Hematopoietic multipotent progenitor cell treated with erythropoietin and hydrocortisone succinate and interleukin-3 and kit ligand, for 17 days (in vitro differentiated cells): ENCODE results near the gene FBRS.

Experiments used
- DNase-seq: peaks from one replicate; pipeline ENCODE4 v3.0.0-alpha.2; 2015; ENCODE audit warnings: low spot score

Gene FBRS

DNA sequence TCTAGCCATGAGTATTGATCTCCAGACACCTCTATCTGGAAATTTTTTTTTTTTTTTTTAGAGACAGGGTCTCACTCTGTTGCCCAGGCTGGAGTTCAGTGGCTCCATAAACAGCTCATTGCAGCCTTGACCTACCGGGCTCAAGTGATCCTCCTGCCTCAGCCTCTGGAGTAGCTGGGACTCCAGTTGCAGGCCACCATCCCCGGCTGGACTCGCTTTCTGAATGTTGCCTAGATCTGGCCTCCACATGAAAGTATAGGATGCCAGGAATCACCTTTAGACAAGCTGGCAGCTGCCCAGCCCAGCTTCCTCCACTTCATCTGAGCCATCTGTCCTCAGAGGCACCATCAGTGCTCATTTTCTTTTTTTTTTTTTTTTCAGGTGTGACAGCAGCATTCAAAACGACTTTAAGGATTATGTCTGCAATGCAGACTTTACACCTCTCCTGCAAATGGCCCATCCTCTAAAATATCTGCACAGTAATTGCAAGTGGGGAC lies 13.8 kb upstream of the FBRS start:
- DNase-seq: no peak

DNA sequence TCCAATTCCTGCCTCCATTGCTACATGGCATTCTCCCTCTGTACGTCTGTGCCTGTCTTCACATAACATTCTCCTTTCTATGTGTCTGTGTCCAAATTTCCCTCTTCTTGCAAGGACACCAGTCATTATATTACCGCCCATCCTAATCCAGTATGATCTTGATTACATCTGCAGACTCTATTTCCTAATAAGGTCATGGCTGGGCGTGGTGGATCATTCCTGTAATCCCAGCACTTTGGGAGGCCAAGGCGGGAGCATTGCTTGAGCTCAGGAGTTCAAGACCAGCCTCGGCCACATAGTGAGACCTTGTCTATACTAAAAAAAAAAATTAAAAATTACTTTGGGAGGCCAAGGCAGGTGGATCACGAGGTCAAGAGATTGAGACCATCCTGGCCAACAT lies 12.5 kb upstream of the FBRS start:
- DNase-seq: no peak

DNA sequence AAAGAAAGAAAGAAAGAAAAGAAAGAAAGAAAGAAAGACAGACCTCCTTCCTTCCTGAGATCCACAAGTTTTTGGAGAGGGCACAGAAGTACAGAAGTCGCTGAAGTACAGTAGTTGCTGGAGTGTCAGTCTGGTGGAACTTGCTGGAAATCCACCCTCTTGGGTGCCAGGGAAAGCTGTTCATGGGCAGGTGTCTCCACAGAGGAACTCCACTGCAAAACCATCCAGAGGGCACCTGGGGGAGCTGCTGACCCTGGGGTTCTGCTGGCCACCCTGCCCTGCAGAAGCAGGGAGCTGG lies 11.0 kb upstream of the FBRS start:
- no peak for DNase-seq

DNA sequence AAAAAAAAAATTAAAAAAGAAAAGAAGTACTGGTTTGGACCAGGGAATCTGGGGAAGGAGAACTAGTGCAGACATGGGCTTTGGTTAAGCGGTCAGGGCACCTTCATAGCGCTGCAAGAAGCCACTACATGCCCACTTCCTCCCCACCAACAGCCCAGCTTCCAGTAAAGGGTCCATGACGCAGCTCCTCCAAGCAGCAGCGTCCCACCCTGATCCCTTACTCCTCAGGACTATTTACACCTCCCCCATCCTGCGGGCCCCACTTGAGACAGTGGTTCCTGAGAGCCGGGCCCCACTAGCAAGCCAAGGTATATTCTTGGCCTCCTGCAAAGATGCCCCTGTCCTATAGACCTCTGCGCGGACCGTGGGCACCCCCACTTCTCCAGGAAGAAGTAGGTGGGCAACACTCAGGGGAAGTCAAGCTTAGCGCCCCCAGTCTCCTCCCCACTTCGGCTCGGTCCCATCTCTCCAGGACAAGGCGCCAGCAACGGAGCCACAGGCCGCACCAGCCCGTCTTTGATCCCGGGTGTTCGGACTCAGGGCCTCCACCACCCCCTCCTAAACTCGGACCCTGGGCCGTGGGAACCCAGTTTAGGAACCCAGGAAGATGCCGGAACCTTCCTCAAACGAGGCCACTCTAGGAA lies 8.4 kb upstream of the FBRS start:
- DNase-seq: no peak

DNA sequence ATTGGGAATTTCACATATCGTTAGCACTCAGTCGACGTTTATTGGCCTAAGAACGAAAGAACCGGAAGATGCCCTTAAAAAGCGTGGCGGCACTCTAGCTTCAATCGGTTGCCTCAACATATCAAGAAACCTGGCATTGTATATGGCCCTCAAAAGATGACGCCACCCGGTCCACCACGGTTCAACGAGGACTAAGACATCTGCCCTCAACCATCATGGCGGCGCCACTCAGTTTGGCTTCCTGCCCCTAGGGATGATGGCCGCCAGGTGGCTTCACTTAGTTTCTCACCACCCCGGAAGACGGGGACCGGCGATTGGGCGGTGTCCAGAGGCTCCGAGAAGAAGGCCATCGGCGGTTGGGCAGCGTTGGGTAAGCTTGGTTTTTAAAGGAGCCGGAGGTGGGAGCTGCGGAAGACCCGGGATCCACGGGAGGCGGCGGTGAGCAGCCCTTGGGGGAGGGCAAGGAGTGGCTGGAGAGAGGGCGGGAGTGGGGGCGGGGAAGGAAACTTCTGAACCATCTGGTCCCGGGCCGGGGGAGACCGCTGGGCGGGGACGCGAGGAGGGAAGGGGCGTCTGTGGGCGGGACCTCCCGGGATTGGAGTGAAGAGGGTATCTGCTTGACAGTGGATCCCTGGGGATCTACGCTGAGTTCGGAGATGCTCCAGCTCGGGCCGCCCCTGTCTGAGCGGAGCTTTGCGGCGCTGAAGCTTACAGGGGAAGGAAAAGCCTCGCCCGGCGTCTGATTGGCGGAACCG lies 7.7 kb upstream of the FBRS start, which contains the start of gene PRR14:
Gene PRR14, plus strand, starts transcription at position 592 of the 755 bp plus-strand sequence. CDS start 686 bp downstream, outside the sequence.
- DNase-seq: peak; percentile 99

DNA sequence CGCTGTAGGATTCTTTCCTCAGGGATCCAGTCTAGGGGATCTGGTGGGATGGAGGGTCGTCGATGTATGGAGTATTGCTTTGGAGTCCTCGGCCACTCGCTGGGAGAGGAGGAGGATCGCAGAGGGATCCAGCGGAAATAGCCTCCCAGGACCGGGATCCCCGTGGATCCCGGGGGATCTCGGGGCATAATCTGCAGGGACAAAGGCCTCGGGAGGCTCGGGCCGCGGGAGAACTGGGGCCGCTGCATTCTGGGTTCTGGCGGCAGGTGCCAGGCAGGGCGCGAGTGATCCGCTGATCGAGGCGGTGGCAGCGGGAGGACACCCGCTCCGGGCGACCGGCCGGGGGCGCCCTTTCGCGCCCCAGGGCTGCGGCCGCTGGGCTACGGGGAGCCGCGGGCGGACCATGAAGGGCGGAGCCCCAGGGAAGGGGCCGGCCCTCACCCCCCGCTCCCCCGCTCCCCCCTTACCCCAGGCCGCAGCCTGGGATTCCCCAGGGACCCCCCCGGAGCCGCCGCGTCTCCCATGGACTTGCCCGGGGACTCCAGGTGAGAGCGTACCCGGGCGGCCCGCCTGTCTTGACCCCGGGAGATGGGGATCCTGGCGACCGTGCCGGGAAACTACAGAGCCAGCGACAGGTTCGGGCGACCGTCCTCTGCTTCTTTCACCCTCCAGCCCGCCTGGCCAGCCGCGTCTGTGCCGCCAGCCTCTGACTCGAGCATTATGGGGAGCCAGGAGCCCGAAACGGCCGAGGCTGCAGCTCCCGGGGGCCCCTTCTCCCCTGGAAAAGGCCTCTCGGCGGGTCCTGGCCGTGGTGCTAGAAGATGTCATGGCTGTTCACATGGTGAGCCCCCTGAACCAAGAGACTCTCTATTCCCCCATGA lies 6.9 kb upstream of the FBRS start:
- DNase-seq: peak; percentile 82

DNA sequence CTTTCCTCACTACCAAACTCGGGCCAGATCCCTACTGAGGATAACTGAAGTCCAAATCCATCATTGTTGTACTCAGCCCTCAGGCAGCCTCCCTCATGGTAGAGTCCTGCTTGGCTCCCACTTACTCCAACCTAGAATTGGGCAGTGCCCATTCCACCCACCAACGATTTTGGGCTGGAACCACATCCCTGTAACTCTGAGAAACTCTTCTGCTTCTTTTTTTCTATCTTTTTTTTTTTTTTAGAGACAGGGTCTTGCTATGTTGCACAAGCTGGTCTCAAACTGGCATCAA lies 6.3 kb upstream of the FBRS start:
- DNase-seq: no peak

DNA sequence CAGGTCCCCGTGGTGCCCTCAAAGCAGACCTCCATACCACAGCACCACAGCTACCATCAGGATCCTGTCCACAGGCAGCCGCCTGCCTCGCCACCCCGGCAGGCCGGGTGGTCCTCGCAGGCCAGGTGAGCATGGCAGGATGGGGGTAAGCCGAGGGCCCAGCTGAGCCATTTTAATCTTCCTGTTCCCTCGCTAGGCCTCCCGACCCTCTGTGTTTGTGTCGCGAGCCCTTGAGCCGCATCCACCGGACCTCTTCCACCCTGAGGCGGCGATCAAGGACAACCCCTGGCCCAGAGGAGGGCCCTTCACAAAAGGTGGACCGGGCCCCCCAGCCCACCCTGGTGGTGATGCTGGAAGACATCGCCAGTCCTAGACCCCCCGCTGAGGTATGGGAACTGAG lies 5.5 kb upstream of the FBRS start:
- no peak for DNase-seq

DNA sequence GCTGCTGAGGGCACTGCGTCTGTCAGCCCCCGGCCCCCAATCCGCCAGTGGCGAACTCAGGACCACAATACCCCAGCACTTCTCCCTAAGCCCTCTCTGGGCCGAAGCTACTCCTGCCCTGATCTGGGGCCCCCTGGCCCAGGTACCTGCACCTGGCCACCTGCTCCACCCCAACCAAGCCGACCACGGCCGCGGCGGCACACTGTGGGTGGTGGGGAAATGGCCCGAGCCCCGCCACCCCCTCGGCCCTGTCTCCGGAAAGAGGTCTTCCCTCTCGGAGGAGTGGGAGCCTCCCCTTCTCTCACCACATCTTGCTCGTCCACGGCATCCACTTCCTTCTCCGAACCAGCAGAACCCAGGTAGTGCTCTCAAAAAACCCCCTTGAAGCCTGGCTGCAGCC lies 3.4 kb upstream of the FBRS start:
- DNase-seq: no peak

DNA sequence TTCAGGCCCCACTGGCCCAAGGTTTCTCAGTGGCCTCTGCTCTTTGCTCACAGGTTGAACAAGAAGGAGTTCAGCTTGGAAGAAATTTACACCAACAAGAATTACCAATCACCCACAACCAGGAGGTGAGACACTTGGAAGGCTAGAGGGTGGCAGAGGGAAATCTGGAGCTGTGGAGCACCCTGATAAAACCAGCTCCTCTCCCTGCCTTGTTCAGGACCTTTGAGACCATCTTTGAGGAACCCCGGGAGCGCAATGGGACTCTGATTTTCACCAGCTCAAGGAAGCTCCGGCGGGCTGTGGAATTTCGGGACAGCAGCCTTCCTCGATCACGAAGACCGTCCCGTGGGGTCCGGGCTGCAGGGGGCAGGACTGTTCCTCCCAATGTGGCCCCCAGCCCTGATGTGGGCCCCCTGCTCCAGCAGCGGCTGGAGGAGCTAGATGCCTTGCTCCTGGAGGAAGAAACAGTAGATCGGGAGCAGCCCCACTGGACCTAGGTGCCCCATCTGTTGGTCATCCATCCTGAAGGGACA lies 2.4 kb upstream of the FBRS start:
- no peak for DNase-seq

DNA sequence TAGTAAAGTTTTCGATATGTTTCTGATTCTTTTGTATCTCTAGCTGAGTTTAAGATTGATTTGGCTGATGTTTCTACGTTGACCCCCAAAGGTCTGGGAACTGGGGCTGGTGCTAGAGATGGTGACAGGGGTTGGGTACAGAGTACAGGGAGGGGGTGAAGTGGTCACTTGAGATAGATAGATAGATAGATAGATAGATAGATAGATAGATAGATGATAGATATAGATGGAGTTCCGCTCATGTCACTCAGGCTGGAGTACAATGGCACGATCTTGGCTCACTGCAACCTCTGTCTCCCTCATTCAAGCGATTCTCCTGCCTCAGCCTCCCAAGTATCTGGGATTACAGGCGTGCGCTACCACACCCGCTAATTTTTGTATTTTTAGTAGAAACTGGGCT lies 1.8 kb upstream of the FBRS start:
- DNase-seq: no peak

DNA sequence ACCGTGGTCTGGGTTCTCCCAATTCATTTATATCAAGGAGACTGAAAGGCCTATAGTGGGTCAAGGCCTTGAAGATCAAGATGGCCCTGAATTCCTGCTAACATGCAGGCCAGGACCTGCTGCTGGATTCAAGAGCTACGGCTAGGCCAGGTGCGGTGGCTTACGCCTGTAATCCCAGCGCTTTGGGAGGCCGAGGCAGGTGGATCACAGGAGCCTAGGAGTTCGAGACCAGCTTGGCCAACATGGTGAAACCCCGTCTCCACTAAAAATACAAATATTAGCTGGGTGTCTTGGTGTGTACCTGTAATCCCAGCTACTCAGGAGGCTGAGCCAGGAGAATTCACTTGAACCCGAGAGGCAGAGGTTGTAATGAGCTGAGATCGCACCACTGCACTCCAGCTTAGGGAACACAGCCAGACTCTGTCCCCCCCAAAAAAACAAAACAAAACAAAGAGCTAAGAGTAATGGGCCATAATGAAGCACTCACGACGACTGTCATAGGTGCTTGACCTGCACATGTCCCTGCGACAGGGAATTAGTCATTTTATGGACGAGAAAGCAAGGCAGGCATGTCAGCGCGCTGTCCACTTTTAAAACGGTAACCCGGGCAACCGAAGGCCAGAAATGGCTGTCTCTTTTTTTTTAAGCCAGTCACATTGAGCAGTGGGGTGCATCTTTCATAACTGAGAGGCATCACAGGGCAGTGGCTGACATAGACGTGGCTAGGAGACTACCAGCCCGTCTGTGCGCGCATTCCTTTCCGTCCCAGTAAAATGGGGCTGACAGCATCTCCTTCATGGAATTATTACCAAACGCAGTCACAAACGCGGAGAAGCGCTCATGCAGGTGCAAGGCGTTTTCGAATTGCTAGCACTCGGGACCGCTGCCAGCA lies 1.0 kb upstream of the FBRS start:
- DNase-seq: no peak

DNA sequence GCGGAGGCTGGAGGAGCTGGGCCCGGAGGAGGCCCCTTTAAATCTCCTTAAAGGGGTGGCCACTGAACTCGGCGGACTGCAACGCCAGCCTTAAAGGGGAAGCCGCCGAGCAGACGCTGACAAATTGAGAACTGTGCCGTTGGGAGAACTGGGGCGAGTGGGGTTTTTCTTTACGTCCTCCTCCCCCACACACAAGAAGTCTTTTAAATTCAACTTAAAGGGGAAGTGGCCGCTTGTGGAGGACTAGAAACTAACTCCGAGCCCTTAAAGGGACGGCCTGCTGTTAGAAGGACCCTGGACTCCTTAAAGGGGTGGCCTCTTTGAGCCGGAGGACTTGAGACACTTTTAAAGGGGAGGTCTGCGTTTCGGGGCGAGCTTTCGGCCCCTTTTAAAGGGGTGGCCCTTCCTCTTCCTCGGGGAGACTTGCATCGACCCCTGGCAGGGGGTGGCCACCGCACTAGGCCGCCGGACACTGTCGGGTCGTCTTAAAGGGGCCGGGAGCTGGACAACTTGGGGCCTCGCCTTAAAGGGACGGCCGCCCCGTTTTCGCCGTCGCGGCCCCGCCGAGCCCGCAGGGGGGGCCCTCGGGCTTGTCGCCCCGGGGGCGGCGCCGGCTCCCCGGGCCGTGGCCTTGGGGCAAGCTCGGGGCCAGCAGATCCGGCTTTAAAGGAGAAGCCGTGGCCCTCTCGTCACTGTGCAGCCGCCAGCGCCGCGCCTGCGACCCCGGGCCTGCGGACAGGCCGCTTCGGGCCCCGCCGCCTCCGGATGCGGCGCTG lies 688 bp downstream of the FBRS start:
- peak; percentile 97 for DNase-seq

DNA sequence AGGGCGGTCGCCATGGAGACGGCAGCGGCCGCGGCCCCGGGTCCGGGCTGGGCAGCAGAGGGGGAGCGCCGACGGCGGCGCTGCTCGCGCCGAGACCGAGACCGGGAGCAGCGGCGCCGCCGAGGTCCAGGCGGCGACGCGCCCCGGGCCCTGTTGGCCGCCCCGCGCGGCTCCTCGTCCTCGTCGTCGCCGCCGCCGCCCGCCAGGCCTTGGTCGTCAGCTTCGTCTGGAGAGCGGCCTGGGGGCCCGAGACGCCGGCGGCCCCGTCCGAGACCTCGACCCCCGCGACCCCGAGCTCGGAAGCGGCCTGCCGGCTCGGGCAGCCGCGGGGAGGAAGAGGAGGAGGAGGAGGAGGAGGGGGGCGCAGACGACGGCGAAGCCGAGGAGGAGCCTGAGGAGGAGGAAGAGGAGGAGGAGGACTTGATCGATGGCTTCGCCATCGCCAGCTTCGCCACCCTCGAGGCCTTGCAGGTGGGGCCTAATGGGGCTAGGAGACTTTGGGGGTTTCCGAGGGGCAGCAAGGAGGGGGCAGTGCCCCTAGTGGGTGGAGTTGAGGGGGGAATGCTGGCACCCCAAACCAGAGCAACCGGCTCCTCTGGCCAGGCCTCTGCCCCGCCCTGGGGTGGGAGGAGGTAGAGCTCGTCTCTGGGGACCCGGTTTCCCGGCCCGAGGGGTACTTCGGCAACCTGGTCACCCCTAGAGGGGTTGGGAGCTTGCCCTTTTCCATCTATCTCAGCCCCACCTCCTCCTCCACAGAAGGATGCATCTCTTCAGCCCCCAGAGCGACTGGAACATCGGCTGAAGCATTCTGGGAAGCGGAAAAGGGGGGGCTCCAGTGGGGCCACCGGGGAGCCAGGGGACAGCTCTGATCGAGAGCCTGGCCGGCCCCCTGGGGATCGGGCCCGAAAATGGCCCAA lies 1.5 kb downstream of the FBRS start:
- peak; percentile 53 for DNase-seq

DNA sequence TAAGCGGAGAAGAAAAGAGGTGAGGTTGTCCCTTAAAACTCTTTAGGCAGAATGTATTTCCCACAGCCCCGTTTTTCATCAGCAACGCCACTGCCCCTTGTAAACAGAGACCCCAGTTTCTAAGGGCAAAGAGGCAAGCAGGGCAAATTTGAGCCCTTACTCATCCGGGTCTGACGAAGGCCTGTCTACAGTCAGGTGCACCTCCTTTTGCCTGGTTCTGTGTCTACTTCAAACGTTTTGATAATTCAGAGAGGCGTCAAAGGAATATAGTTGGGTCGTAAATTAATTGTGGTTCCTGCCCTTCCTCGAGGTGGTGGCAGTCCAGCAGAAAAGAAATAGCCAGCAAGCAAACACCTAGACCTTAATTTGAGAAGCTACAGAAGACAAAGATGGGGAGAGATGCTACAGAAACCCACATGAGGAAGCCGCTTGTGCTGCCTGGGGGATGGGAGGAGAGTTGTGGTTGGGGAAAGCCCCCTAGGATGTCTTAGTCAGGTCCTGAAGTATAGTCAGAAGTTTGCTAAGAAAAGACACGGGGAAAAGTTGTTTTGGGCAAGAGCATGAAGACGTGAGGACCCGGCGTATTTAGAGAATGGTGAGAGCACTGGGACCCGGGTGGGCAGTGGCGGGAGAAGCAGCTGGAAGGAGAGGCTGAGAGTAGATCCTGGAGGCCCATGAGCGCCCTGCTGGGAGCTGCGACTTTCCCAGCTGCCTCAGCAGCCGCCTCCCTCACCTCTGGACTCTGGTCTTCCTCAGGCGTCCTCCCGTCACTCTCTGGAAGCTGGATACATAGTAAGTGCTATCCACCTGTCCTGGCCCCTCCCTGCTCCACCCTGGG lies 2.4 kb downstream of the FBRS start:
- DNase-seq: no peak

DNA sequence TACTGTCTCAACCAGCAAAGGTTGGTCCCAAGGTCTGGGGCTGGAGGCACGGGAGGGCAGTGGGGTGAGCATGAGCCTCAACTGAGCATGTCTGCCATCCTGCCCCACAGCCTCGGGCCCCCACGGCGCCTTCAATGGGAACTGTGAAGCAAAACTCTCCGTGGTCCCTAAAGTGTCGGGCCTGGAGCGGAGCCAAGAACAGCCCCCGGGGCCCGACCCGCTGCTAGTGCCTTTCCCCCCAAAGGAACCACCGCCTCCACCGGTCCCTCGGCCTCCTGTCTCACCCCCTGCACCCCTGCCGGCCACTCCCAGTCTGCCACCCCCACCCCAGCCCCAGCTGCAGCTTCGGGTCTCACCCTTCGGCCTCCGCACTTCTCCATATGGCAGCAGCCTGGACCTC lies 4.2 kb downstream of the FBRS start:
- DNase-seq: no peak

DNA sequence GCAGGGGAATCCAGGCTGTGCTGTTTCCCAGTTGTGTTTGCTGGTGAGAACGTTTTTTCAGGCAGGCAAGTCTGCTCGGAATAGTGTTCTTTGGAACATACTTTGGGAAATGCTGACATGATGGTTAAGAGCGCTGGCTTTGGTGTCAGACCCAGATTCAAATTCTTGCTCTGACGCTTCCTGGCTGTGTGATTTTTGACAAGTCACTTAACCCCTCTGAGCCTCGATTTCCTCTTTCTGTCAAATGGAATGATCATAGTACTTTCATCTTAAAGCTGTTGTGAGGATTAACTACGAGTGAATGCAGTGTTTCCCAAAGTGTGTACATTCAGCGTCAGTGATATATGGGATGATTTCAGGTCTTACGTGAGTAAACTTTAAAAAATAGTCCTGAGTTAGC lies 4.8 kb downstream of the FBRS start:
- DNase-seq: no peak

DNA sequence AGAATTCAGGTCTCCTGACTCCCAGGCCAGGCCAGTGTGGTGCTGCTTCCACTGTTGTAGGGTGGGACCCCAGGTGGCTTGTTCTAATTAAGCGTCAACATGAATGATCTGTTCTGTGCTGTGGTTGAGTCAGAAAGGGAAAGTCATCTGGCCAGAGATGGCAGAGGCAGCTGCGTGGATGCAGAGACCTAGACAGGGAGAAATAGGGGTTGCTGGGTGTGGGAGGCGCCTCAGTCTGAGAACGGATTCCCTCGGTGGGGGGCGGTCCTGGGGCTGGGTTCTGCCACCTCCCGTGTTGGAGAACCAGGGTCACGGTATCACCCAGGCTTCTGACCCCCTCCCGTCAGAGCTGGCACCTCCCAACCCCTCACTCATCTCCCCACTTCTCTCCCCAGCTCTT lies 5.6 kb downstream of the FBRS start:
- DNase-seq: no peak

DNA sequence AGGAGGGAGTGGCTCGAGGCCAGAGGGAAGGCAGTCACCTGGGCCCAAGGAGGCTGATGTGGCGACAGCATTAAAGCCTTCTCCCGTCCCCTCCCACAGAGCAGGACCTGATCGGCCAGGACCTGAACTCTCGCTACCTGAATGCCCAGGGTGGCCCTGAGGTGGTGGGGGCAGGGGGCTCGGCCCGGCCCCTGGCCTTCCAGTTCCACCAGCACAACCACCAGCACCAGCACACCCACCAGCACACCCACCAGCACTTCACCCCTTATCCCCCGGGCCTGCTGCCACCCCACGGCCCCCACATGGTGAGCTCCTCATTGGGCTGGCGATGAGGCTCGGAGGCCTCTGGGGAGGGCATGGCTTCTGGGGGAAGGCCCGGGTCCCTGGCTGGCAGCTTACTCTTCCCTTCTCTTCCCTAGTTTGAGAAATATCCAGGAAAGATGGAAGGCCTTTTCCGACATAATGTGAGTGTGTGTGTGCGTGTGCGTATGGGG lies 6.4 kb downstream of the FBRS start:
- no peak for DNase-seq
